Endothelial cell of umbilical vein (primary cell): ENCODE measurements around the gene MESD. TPM values are rescaled to one million over a fixed set of nuclear protein-coding genes. Genes with fewer than 3 reads are reported as not detected.

Source experiments
- BruUV-seq: library from RNA; stranded (reverse); fragments of 400-500 nt; replicated peaks from 2 replicates; lab custom pipeline; 2021; lab: Mats Ljungman, UMichigan
- CTCF ChIA-PET: fragments of 300-600, 350-600 bp; sonication (Branson Sonifier 250); formaldehyde crosslinking; loops from one replicate; lab custom pipeline; 2021; ENCODE audit warnings: antibody characterized with exemption, inconsistent platforms; lab: Charles Lee
- POLR2A ChIA-PET: fragments of 300-600, 350-600 bp; sonication (Branson Sonifier 250); formaldehyde crosslinking; loops from one replicate; lab custom pipeline; 2021; ENCODE audit warnings: antibody characterized with exemption, inconsistent platforms; lab: Charles Lee
- DNase-seq: peaks from one replicate; pipeline ENCODE4 v3.0.0-alpha.2; 2011; ENCODE audit warnings: low read depth, low spot score
- FAIRE-seq: peaks from 2 replicates; lab custom pipeline; 2011; peaks lifted over from hg19 to GRCh38; lab: Jason Lieb, UNC
- H2AFZ ChIP-seq: 2 replicates; pipeline ENCODE4 v1.6.0; 2012; ENCODE audit warnings: low read depth, low read length, control low read depth, inconsistent platforms
- H3K27ac ChIP-seq: 2 replicates; pipeline ENCODE4 v1.5.1; 2011; ENCODE audit warnings: low read depth, mild to moderate bottlenecking, control low read depth, low read length, moderate library complexity; ENCODE audit not compliant: insufficient read depth
- H3K27me3 ChIP-seq, 2 experiments: 2 replicates each; pipeline versions ENCODE4 v1.6.0 to v1.6.1; 2011; ENCODE audit warnings: low read length in 2 of 2, mixed read lengths in 1 of 2; ENCODE audit not compliant: control insufficient read depth in 2 of 2, insufficient read depth in 2 of 2
- H3K36me3 ChIP-seq, 2 experiments: 2 replicates in 1 of 2; 3 replicates in 1 of 2; pipeline ENCODE4 v1.5.1; 2011; ENCODE audit warnings: low read length in 2 of 2, mild to moderate bottlenecking in 1 of 2, moderate library complexity in 1 of 2; ENCODE audit not compliant: control insufficient read depth in 2 of 2, insufficient read depth in 2 of 2; ENCODE audit errors: extremely low read depth in 1 of 2
- H3K4me1 ChIP-seq: 3 replicates; pipeline ENCODE4 v1.5.1; 2011; ENCODE audit warnings: mild to moderate bottlenecking, low read length; ENCODE audit not compliant: control insufficient read depth, insufficient read depth; ENCODE audit errors: extremely low read depth
- H3K4me2 ChIP-seq: 2 replicates; pipeline ENCODE4 v1.6.1; 2011; ENCODE audit warnings: low read length, control low read depth, mixed read lengths; ENCODE audit not compliant: insufficient read depth
- H3K4me3 ChIP-seq, 3 experiments: fragments of 200-600 bp in 1 of 3; sonication (generic), shearing (Covaris generic) in 1 of 3; replicated peaks in 1 of 3; 2 replicates each; pipeline ENCODE4 v1.5.1; 2011 to 2016; ENCODE audit warnings: control low read depth in 3 of 3, low read length in 3 of 3, mild to moderate bottlenecking in 2 of 3, inconsistent platforms in 1 of 3, low read depth in 1 of 3, moderate library complexity in 1 of 3; ENCODE audit not compliant: insufficient read depth in 1 of 3
- H3K79me2 ChIP-seq: 2 replicates; pipeline ENCODE4 v1.6.0; 2012; ENCODE audit warnings: low read length, inconsistent platforms; ENCODE audit not compliant: control insufficient read depth, insufficient read depth
- H3K9ac ChIP-seq: replicated peaks from 2 replicates; pipeline ENCODE3; 2011; ENCODE audit warnings: low read length, control low read depth; ENCODE audit not compliant: insufficient read depth; ENCODE audit errors: extremely low read depth
- H3K9me1 ChIP-seq: replicated peaks from 3 replicates; pipeline ENCODE4 v1.6.0; 2011; ENCODE audit warnings: mild to moderate bottlenecking, low read length; ENCODE audit not compliant: control insufficient read depth, insufficient read depth; ENCODE audit errors: extremely low read depth
- H3K9me3 ChIP-seq: replicated peaks from 2 replicates; pipeline ENCODE4 v1.5.1; 2012; ENCODE audit warnings: low read length, inconsistent platforms; ENCODE audit not compliant: control insufficient read depth, insufficient read depth
- H4K20me1 ChIP-seq: replicated peaks from 2 replicates; pipeline ENCODE3; 2011; ENCODE audit warnings: mild to moderate bottlenecking, low read length; ENCODE audit not compliant: control insufficient read depth, insufficient read depth; ENCODE audit errors: extremely low read depth
- EZH2 ChIP-seq: IDR thresholded peaks from 2 replicates; pipeline ENCODE4 v1.6.1; 2012; ENCODE audit warnings: borderline replicate concordance, low read depth, mild to moderate bottlenecking, moderate library complexity, low read length, inconsistent platforms; ENCODE audit not compliant: severe bottlenecking
- FOS ChIP-seq: IDR thresholded peaks from 2 replicates; pipeline ENCODE4 v1.6.1; 2011; ENCODE audit warnings: mild to moderate bottlenecking, low read length, moderate library complexity, borderline replicate concordance; ENCODE audit not compliant: insufficient read depth
- GATA2 ChIP-seq: IDR thresholded peaks from 2 replicates; pipeline ENCODE4 v1.7.0; 2011; ENCODE audit warnings: low read depth, mild to moderate bottlenecking, moderate library complexity, mixed read lengths, low read length; ENCODE audit not compliant: insufficient read length, insufficient read depth
- JUN ChIP-seq: IDR thresholded peaks from 2 replicates; pipeline ENCODE4 v1.6.1; 2011; ENCODE audit warnings: borderline replicate concordance, low read depth; ENCODE audit not compliant: insufficient read length, insufficient read depth
- MYC ChIP-seq: IDR thresholded peaks from one replicate; pipeline ENCODE4 v1.6.1; 2011; ENCODE audit warnings: mild to moderate bottlenecking, low read depth, low read length
- POLR2AphosphoS5 ChIP-seq: IDR thresholded peaks from 2 replicates; pipeline ENCODE4 v1.6.1; 2012; ENCODE audit warnings: low read depth, mild to moderate bottlenecking, control low read depth, low read length, moderate library complexity; ENCODE audit not compliant: insufficient read depth
- dilution Hi-C: fragments of 300-500 bp; cut with MboI; formaldehyde crosslinking; loops from one replicate; pipeline ENCODE4 v1.15.0; 2019; ENCODE audit warnings: low sequenced_read_pairs; ENCODE audit not compliant: extremely low pct_ligation_motif_present
- intact Hi-C: fragments of 100-400 bp; cut with micrococcal nuclease; formaldehyde crosslinking; loops from one replicate; pipeline ENCODE4 v1.10.0; 2022
- polyA plus RNA-seq, 4 experiments: library from polyadenylated mRNA; depleted of rRNA in 3 of 4; stranded (reverse) in 3 of 4; unstranded in 1 of 4; fragments of >200 nt; gene quantifications; 2 replicates each; pipeline versions ENCODE4 v1.2.1 to v1.2.3, GENCODE V29; 2011 to 2012; ENCODE audit warnings: missing spikeins in 1 of 4
- total RNA-seq: library from RNA; stranded (reverse); gene quantifications from 2 replicates; pipeline ENCODE4 v1.2.3, GENCODE V29; 2021
- TF ChIP-seq, protein P1 (sequence below), 2 donors: IDR thresholded peaks; 1 replicate in 1 of 2; 2 replicates in 1 of 2; pipeline ENCODE4 v1.5.1; 2011; ENCODE audit warnings: low read length in 2 of 2, mild to moderate bottlenecking in 2 of 2, moderate library complexity in 2 of 2, control low read depth in 1 of 2, inconsistent platforms in 1 of 2, low read depth in 1 of 2; ENCODE audit not compliant: insufficient read depth in 1 of 2; ENCODE audit errors: extremely low read depth in 1 of 2
- TF ChIP-seq, protein P2 (sequence below): IDR thresholded peaks from 2 replicates; pipeline ENCODE4 v1.6.1; 2011; ENCODE audit not compliant: insufficient read depth, insufficient read length

Gene MESD
- total and polyA plus RNA-seq, 2 donors (not counting 3 experiments of a cell fraction or from before 2014, with no cell fraction given), result 12.8 to 30.5 TPM

DNA sequence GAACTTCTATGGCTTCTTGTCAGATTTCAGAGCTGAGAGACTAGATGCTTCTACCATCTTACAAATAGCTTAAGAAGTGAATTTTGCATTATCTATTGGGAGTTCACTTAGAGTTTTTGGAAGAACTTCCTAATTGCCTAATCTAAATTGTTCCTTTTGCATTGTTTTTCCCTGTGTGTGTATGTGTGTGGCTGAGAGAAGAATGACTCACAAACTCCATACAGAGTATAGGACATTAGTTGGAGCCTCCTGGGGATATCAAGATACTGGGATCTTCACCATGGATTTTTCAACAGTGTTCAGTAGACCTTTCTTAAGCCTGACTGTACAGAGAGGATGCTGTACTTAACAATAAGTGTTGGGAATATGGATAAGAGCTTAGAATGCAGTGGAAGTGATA lies 22.0 kb upstream of the MESD start:
- peaks cover 15% of the 10 kb centered on the region for H3K79me2 ChIP-seq
- POLR2A ChIA-PET, result no interaction called here
- no peak overlapping the region for H2AFZ ChIP-seq
- no peak overlapping the region for H3K4me2 ChIP-seq
- H3K36me3 ChIP-seq, result no peaks in the 10 kb centered on the region
- FAIRE-seq, result no peak
- no peaks in the 10 kb centered on the region for H3K9me1 ChIP-seq
- intact Hi-C loops, result no loop called here
- no TSS peak for BruUV-seq
- no peaks in the 10 kb centered on the region for H3K27me3 ChIP-seq
- dilution Hi-C loops, result no loop called here
- no peak overlapping the region for H3K4me3 ChIP-seq
- no peaks in the 10 kb centered on the region for H3K9me3 ChIP-seq
- H3K9ac ChIP-seq, result no peak overlapping the region
- no peak overlapping the region for H3K27ac ChIP-seq
- CTCF ChIA-PET, result interaction anchor here (1.1 to 1.6 kb wide), 3 partner anchors 11 to 96 kb away, joined by 3 to 5 read pairs (median 4); partner anchors contain the start of gene TLNRD1
- TF ChIP-seq MYC, result no peak
- TF ChIP-seq FOS, result peak; percentile 46
- TF ChIP-seq JUN, result no peak
- DNase-seq, result no peak
- peaks cover 4% of the 10 kb centered on the region for H3K4me1 ChIP-seq
- H4K20me1 ChIP-seq, result no peaks in the 10 kb centered on the region

DNA sequence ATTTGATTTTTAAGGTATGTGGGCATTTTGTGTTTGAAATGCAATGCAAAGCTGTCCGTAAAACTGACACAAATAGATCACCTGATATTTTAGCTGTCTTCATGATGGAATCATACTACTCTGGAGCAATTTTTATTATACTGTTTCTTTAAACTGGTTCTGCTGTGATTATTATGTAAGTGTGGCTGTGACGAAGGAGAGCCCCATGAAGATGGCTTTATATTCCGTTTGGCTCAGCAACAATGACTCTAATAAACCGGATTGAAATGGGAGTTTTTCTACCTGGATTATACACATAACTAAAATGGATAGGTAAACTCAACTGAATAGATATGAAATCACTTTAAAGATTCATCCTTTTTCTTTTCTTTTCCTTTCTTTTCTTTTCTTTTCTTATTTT lies 20.5 kb upstream of the MESD start:
- POLR2A ChIA-PET, result no interaction called here
- DNase-seq (no peak), FAIRE-seq (no peak)
- H3K36me3 ChIP-seq, result no peaks in the 10 kb centered on the region
- CTCF ChIA-PET, result interaction anchor here (1.0 to 1.5 kb wide), 3 partner anchors 8 to 39 kb away, joined by 3 to 5 read pairs (median 4); no protein-coding TSS in a partner anchor
- H3K4me1 ChIP-seq, result peaks cover 7% of the 10 kb centered on the region
- no peaks in the 10 kb centered on the region for H3K9me1 ChIP-seq
- BruUV-seq, result no TSS peak
- H3K9ac ChIP-seq, result no peak overlapping the region
- dilution Hi-C loops, result no loop called here
- intact Hi-C loops, result no loop called here
- TF ChIP-seq, protein P1, sequence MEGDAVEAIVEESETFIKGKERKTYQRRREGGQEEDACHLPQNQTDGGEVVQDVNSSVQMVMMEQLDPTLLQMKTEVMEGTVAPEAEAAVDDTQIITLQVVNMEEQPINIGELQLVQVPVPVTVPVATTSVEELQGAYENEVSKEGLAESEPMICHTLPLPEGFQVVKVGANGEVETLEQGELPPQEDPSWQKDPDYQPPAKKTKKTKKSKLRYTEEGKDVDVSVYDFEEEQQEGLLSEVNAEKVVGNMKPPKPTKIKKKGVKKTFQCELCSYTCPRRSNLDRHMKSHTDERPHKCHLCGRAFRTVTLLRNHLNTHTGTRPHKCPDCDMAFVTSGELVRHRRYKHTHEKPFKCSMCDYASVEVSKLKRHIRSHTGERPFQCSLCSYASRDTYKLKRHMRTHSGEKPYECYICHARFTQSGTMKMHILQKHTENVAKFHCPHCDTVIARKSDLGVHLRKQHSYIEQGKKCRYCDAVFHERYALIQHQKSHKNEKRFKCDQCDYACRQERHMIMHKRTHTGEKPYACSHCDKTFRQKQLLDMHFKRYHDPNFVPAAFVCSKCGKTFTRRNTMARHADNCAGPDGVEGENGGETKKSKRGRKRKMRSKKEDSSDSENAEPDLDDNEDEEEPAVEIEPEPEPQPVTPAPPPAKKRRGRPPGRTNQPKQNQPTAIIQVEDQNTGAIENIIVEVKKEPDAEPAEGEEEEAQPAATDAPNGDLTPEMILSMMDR (IDR thresholded peaks at IDR 0.05; ENCODE audit: extremely low read depth in 1 of 2, insufficient read depth in 1 of 2, low read depth in 1 of 2, low read length in 2 of 2), result no peak
- no peak for TF ChIP-seq POLR2AphosphoS5
- no peak for TF ChIP-seq FOS
- TF ChIP-seq GATA2, result no peak
- TF ChIP-seq, protein P2, sequence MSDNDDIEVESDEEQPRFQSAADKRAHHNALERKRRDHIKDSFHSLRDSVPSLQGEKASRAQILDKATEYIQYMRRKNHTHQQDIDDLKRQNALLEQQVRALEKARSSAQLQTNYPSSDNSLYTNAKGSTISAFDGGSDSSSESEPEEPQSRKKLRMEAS, result no peak
- TF ChIP-seq EZH2, result no peak
- TF ChIP-seq MYC, result no peak
- H3K4me3 ChIP-seq, result no peak overlapping the region
- H3K79me2 ChIP-seq, result peaks cover 27% of the 10 kb centered on the region
- no peaks in the 10 kb centered on the region for H3K27me3 ChIP-seq
- no peak overlapping the region for H2AFZ ChIP-seq
- H3K27ac ChIP-seq, result no peak overlapping the region
- H3K9me3 ChIP-seq, result no peaks in the 10 kb centered on the region
- no peaks in the 10 kb centered on the region for H4K20me1 ChIP-seq
- no peak overlapping the region for H3K4me2 ChIP-seq
